ENCODE measurements around the gene UBTD2.

DNA sequence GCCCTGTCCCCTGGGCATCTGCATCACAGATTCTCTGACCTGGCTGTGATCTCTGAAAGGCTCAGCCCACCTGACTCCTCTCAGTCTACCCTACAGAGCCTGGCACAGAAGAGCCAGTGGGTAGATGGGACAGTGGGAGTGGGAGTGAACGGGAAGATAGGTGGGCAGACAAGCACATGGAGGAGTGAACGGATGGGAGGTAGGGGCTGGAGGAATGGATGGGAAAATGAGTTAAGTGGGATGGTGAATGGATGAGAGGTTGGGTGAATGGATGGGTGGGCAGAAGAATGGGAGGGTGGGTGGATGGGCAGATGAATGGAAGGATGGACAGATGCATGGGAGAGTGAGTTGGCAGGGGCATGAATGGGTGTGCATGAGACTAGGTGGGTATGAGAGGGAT is 114.3 kb downstream of the UBTD2 start:
- TF ChIP-seq, protein P1, sequence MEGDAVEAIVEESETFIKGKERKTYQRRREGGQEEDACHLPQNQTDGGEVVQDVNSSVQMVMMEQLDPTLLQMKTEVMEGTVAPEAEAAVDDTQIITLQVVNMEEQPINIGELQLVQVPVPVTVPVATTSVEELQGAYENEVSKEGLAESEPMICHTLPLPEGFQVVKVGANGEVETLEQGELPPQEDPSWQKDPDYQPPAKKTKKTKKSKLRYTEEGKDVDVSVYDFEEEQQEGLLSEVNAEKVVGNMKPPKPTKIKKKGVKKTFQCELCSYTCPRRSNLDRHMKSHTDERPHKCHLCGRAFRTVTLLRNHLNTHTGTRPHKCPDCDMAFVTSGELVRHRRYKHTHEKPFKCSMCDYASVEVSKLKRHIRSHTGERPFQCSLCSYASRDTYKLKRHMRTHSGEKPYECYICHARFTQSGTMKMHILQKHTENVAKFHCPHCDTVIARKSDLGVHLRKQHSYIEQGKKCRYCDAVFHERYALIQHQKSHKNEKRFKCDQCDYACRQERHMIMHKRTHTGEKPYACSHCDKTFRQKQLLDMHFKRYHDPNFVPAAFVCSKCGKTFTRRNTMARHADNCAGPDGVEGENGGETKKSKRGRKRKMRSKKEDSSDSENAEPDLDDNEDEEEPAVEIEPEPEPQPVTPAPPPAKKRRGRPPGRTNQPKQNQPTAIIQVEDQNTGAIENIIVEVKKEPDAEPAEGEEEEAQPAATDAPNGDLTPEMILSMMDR (IDR thresholded peaks at IDR 0.05) = no peak
- TF ChIP-seq POLR2A (IDR thresholded peaks at IDR 0.05) = no peak
